HepG2 (cell line): Measurements from ENCODE around the gene NSFL1C. TPM values are rescaled to one million over a fixed set of nuclear protein-coding genes. Genes with fewer than 3 reads are reported as not detected.

Experiments
- DRAP1 ChIP-seq: IDR thresholded peaks from 2 replicates; pipeline ENCODE4 v1.6.1; 2016; ENCODE audit warnings: missing genetic modification reagents, missing compliant biosample characterization
- EHMT2 ChIP-seq: fragments of 200-600 bp; sonication (generic); IDR thresholded peaks from 2 replicates; pipeline ENCODE4 v1.7.0; 2017; ENCODE audit warnings: antibody characterized with exemption, low read depth, low read length, borderline replicate concordance
- FOXP1 ChIP-seq, 2 experiments: fragments of 450-650 bp in 1 of 2; IDR thresholded peaks; 2 replicates each; pipeline ENCODE4 v1.6.1; 2017 to 2018; ENCODE audit warnings: antibody characterized with exemption in 1 of 2
- HNRNPL ChIP-seq: fragments of 200-400 bp; formaldehyde crosslinking; IDR thresholded peaks from 2 replicates; pipeline ENCODE4 v1.6.1; 2017; ENCODE audit warnings: mild to moderate bottlenecking, low read depth, low read length
- HOMEZ ChIP-seq: IDR thresholded peaks from 2 replicates; pipeline ENCODE4 v1.6.1; 2016; ENCODE audit warnings: low read depth
- KDM5A ChIP-seq: fragments of 200-600 bp; sonication (generic); IDR thresholded peaks from 2 replicates; pipeline ENCODE4 v1.7.0; 2018; ENCODE audit warnings: antibody characterized with exemption, mild to moderate bottlenecking, low read length, borderline replicate concordance
- KMT2B ChIP-seq: IDR thresholded peaks from 2 replicates; pipeline ENCODE4 v1.6.1; 2016; ENCODE audit warnings: missing genetic modification reagents, missing compliant biosample characterization
- MEIS2 ChIP-seq: sonication (generic); formaldehyde crosslinking; IDR thresholded peaks from 2 replicates; pipeline ENCODE4 v1.9.0; 2021; ENCODE audit warnings: mild to moderate bottlenecking, missing genetic modification reagents
- NFIB ChIP-seq: sonication (generic); formaldehyde crosslinking; IDR thresholded peaks from 2 replicates; pipeline ENCODE4 v1.9.0; 2021; ENCODE audit warnings: missing genetic modification reagents, mild to moderate bottlenecking, borderline replicate concordance
- SMAD1 ChIP-seq: sonication (generic); formaldehyde crosslinking; IDR thresholded peaks from 2 replicates; pipeline ENCODE4 v1.4.0; 2020; ENCODE audit warnings: missing genetic modification reagents, low read depth, mild to moderate bottlenecking, borderline replicate concordance
- SMC3 ChIP-seq: IDR thresholded peaks from 2 replicates; pipeline ENCODE4 v1.6.1; 2011; ENCODE audit warnings: low read length, improper control_type of control experiment
- ZBTB33 ChIP-seq: sonication (generic); formaldehyde crosslinking; IDR thresholded peaks from 2 replicates; pipeline ENCODE4 v1.4.0; 2020; ENCODE audit warnings: missing genetic modification reagents
- ZHX1 ChIP-seq: sonication (generic); formaldehyde crosslinking; IDR thresholded peaks from 2 replicates; pipeline ENCODE4 v1.8.1; 2022; ENCODE audit warnings: low read depth, mild to moderate bottlenecking, missing genetic modification reagents
- ZNF577 ChIP-seq: sonication (generic); formaldehyde crosslinking; IDR thresholded peaks from 2 replicates; pipeline ENCODE4 v1.4.0; 2020; ENCODE audit warnings: mild to moderate bottlenecking, low read depth, missing genetic modification reagents, borderline replicate concordance
- ZNF609 ChIP-seq: sonication (generic); formaldehyde crosslinking; IDR thresholded peaks from 2 replicates; pipeline ENCODE4 v1.4.0; 2020; ENCODE audit warnings: mild to moderate bottlenecking, missing genetic modification reagents, borderline replicate concordance
- polyA plus RNA-seq, 8 experiments: library from polyadenylated mRNA; depleted of rRNA in 3 of 8; stranded (reverse) in 7 of 8; unstranded in 1 of 8; fragments of >200 nt; fragmentation: Illumina TruSeq in 4 of 8; extraction: Trizol in 4 of 8; gene quantifications; 2 replicates each; pipeline versions ENCODE4 v1.2.1 to v1.2.3, GENCODE V29; 2011 to 2016; ENCODE audit warnings: low read depth in 4 of 8, missing spikeins in 1 of 8, mixed read lengths in 1 of 8; ENCODE audit not compliant: insufficient read depth in 1 of 8
- total RNA-seq, 5 experiments: library from RNA; depleted of rRNA; stranded (reverse); fragments of >200 nt; fragmentation: Illumina TruSeq; extraction: Trizol; gene quantifications; 2 replicates each; pipeline ENCODE4 v1.2.3, GENCODE V29; 2016; ENCODE audit warnings: low read depth in 1 of 5

Gene NSFL1C
- total and polyA plus RNA-seq, 2 of the 13 experiments (the other 11 are each of a cell fraction or from before 2014, with no cell fraction given), result 22.9 to 62.7 TPM

GRCh38 chr20:1415667-1416468 lies 50.8 kb downstream of the NSFL1C start (continued):
- 0 out of 2 replicates have a peak, but pooled peaks have one; percentile 44 for TF ChIP-seq DRAP1 (CRISPR knock-in tag)
- no peak for TF ChIP-seq KDM5A
- no peak for TF ChIP-seq ZNF577 (CRISPR knock-in tag)
- no peak for TF ChIP-seq EHMT2
- no peak for TF ChIP-seq ZHX1 (CRISPR knock-in tag)
- TF ChIP-seq HOMEZ (CRISPR knock-in tag), result peak; percentile 96
- no peak for TF ChIP-seq HNRNPL
- no peak for TF ChIP-seq SMAD1 (CRISPR knock-in tag)
- TF ChIP-seq KMT2B (CRISPR knock-in tag), result peak; percentile 27; the same call in 1 of the 2 replicates
- TF ChIP-seq ZBTB33 (CRISPR knock-in tag), result peak; percentile 90
- TF ChIP-seq NFIB, result no peak
- TF ChIP-seq FOXP1 (IDR thresholded peaks at IDR 0.05), result no peak
- TF ChIP-seq FOXP1 (CRISPR knock-in tag; IDR thresholded peaks at IDR 0.05), result peak; percentile 55; the same call in 1 of the 2 replicates
- TF ChIP-seq ZNF609 (CRISPR knock-in tag), result 0 out of 2 replicates have a peak, but pooled peaks have one; percentile 24
- TF ChIP-seq SMC3, result peak; percentile 54
- TF ChIP-seq MEIS2 (CRISPR knock-in tag), result no peak
